Skin of body (tissue), 2 donors: ENCODE measurements around the gene REL. TPM values are rescaled to one million over a fixed set of nuclear protein-coding genes. Genes with fewer than 3 reads are reported as not detected.
"Not testable (repeated sequence)": the region's sequence is repeated elsewhere in the genome, so short reads cannot be mapped to it uniquely, and the experiment has no call there.

ENCODE experiments used
- DNase-seq: peaks from one replicate; lab custom pipeline; 2025; lab: John Stamatoyannopoulos, UW
- total RNA-seq: library from RNA; depleted of rRNA; stranded (reverse); fragments of >200 nt; gene quantifications from one replicate; pipeline ENCODE4 v1.2.3, GENCODE V29; 2014

Gene REL
- total RNA-seq: 28.7 TPM

DNA sequence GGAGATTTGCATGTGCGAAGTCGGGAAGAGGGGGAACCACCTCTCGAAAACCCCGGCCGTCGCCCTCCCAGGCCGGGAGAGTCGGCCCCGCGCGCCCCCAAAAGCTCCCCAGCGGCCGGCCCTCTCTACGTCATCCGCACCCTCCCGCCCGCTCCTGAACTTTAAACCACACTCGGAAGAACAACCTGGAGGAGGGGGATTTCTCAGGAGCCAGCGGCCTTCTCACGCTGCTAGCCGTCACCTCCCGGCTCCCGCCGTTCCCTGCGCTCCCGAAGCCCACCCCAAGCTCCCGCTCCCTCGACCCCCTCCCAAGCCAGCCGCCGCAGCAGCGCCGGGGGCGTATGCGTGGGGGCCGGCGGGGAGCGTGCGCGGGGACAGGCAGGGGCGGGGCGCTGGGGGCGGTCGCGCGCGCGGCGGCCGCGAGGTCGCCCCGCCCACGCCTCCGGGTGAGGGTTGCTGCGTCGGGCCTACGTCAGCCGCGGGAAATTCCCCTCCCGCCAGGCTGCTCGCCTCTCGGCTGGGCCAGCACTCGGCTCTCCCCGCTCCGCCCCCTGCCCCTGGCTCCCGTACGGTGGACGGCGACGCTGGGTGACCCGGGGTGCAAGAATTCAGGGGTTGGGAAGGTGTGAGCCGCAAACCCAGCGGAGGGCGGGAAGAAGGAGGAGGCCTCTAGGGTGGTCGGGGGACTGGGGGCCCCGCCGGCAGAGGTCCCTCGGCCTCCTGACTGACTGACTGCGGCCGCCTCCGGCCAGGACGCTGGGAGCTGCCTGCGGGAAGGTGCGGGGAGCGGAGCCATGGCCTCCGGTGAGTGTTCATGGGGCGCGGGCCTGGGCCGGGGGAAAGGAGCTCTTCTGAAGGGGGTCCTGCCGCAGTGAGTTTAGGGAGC lies at the start of gene REL:
REL (plus strand) TSS at position 528 of the 886 bp plus-strand sequence; CDS start at position 795, 267 bp downstream.
- peak; percentile 89 for DNase-seq

DNA sequence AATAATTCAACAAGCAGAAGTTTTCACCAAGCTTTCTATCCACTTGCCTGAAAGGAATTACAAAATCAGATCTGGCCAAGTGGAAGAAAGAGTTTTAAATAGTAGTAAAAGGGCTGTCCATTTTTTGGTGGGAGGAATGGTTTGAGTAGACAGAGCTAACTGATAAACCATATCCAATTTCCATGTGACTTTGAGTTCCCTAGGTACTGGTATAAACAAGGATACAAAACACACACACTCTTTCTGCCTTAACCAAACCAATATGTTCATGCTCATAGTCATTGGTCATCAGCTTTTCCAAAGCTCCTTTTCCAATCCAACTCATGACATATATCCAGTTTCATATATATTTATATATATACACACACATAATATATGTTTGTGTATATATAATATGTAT lies 49.5 kb upstream of the REL start:
- no peak for DNase-seq

DNA sequence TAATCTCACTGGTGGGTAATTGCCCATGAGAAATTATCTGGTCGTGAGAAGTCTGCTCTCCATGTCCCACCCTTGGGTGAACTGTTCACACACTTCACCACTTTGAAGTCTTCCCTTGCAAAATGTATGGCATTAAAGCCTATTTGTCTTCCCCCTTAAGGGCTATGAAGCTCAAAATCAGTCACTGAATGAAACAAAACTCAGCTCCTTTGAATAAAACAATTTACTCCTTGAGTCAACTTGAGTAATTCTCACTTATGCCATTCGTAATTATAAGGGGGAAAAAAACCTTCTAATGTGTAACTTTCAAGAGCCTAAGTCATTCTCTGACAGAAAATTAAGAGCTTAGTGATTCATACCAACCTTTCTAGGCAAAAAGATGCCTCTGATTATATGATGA lies 48.8 kb upstream of the REL start:
- no peak for DNase-seq

DNA sequence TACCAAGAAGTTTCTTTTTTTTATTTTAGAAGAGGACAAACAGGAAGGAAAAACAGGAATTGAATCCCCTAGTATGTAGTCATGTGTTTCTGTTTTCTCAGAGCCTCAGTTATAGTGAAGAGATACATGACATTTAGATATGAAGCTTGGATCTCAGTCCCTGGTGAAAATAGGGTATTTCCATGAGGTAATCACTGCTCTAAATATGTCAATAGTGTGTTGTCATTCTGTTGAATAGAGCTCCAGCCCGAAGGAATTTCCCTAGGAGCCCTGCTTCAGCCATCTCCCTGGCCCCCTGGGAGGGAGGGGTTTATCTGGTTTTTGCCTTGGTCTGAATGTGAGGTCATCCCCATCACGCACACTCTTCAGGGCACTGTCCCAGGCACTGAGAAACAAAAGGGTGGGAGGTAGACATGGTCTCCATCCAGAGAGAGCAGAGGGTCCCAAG lies 47.1 kb upstream of the REL start:
- no peak for DNase-seq

DNA sequence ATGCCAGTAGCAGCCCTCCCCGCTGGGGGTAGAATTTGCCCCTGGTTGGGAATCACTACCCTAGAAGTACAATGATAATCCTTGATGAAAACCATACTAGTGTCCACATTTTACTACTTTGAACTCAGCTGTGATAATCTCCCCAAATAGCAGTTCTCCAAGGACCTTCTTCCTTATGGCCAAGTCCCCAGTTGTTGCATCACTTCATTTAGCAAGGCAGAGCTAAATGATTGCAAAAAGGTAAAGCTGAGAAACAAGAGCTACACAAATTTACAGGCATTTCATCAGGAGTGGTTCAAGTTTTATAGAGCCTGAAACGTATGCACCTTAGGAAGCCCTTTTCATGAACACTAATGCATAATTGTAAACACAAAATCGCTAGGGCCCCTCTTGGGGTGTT lies 44.9 kb upstream of the REL start:
- DNase-seq: no peak

DNA sequence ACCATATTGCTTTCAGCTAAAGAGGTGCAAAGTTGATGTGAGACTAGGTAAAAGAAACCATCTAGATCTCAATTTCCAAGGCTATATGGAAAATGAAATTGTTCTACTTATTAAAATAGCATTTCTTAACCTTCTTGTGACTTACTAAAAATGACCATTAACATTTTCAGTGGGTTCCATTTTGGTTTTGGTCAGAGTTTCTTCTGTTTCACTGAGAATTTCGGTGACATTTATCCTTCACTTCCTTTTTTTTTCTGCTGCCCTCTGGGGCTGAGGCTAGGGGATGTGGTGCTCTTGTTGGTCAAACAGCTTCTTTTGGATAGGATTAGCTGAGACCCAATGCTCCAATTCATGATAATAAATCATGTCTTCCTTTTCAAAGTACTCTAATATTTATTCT lies 44.3 kb upstream of the REL start:
- no peak for DNase-seq

DNA sequence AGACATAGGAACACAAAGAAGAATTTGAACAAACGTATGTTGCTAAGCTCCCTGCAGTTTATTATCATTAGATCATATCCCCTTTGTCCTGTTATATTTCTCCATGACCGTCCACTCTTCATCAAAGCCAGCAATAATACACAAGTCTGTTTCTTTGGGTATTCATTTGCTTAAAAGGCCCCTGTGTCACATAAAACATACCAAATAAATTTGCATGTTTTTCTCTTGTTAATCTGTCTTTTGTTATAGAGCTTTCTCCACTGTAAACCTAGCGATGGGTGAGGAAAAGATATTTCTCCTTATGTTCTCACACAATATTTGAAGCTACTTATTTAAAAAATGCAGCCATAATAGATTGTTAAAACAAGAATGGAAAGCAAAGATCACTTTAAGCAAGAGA lies 42.9 kb upstream of the REL start:
- DNase-seq: no peak

DNA sequence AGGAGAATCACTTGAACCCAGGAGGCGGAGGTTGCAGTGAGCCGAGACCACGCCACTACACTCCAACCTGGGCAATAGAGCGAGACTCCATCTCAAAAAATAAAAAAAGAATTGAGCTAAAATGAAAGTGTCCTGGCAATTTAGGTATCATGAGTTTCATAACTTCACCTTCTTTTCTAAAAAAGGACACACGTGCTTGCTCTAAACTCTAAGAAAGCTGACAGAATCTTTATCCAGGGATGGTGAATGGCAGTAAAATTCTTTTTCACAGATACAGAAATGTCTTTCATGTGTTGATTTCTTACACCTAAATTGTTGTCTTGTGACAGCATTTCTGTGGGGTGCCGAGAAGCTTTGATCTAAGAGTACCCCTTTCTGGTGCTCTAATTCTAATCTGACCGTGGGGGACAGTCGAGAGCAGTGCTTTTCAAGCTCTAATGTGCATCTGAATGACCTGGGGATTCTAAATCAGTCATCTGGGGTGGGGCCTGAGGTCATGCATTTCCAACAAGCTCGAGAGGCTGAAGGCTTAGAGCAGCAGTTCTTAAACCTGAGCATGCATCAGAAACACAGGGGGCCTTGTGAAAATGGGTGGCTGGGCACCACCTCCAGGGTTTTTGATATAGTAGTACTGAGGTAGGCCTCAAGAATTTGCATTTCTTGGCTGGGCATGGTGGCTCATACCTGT lies 42.1 kb upstream of the REL start:
- no peak for DNase-seq

DNA sequence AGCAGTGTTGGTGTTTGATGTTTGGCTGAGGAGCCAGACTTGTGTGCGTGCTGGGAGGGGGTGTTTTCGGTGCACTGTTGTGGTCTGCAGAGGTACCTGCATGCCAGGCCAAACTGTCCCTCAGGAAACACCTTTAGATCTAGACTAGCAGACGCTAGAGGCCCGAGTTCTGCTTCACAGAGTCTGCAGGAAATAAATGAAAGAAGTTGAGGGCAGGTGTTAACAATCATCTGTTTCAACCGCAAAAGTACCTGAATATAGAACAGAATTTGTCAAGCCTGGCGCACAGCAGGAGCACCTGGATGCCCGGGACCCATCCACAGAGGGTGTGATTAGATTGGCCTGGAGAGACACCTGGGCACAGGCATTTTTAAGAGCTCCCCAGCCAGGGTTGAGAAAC lies 40.5 kb upstream of the REL start:
- no peak for DNase-seq

DNA sequence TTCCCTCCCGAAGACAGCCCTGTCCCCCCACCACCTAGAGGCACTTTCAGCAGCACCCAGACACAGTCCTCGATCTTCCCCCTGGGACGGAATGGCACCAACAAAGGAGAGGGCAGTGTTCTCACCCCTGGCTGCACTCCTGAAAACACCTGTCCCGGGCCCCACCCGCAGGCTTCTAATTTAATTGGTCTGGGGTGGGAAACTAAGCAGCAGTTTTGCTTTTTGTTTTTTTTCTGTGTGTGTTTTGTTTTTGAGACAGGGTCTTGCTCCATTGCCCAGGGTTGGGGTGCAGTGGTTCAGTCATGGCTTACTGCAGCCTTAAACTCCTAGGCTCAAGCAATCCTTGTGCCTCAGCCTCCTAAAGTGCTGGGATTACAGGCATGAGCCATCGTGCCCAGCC lies 38.4 kb upstream of the REL start:
- no peak for DNase-seq

DNA sequence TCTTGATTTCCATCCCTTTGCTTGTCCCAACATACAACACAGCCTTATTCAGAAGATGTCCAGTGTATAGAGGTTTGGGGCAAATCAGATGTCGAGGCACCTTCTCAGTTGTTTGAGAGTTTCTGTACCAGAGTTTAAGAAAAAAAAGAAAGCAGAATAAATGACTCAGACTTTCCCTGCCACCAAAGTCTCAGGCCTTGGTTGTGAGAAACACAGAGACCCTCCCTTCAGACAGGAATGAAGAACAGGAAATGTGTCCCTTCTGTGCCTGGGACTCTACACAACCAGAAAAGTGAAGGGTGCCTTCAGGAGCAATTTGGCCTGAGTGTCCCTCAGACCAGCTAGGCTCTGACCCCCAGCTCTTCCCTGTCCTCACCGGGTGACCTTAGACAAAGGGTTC lies 37.3 kb upstream of the REL start:
- DNase-seq: no peak

DNA sequence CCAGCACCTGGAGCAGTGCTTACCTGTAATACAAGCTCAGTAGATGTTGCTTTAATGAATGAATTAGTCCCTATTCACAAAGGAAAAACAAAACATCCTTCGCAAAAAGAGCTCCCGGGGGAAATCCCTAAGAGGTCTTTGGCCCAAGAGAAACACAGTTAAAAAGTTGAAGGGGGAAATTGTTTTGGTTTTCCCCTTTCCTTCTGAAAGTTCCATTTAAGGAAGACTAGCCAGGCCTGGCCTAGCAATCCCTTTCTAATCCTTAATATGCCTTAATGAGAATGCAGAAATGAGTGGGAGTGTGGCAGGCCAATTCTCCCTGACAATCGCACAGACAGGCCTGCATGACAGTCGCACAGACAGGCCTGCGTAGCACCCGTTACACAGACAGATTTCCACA lies 33.5 kb upstream of the REL start:
- DNase-seq: no peak

DNA sequence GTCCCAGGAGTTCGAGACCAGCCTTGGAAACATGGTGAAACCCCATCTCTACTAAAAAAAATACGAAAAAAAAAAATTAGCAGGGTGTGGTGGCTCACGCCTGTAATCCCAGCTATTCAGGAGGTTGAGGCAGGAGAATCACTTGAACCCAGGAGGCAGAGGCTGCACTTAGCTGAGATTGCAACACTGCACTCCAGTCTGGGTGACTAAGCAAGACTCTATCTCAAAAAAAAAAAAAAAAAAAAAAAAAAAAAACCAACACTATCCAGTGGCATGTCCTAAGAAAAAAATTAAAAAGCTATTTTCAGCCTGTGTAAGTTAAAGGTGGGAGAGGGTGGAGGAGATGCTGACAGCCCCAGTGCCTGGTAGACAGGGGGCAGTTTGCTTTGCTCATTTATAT lies 32.2 kb upstream of the REL start:
- no peak for DNase-seq

DNA sequence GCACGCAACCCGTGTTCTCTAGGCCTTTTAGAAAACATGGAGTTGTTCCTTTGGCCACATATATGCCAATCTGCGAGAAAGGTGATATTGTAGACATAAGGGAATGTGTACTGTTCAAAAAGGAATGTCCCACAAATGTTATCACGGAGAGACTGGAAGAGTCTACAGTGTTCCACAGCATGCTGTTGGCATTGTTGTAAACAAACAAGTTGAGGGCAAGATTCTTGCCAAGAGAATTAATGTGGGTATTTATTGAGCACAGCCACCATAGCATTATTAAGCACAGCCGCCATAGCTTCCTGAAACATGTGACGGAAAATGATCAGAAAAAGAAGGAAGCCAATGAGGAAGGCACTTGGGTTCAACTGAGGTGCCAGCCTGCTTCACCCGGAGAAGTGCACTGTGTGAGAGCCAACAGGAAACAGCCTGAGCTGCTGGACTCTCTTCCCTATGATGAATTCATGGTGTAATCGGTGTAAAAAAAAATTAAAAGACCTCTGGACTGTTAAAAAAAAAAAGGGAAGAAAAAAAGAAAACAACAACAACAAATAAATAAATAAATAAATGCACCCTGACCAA lies 29.0 kb upstream of the REL start:
- no peak for DNase-seq

DNA sequence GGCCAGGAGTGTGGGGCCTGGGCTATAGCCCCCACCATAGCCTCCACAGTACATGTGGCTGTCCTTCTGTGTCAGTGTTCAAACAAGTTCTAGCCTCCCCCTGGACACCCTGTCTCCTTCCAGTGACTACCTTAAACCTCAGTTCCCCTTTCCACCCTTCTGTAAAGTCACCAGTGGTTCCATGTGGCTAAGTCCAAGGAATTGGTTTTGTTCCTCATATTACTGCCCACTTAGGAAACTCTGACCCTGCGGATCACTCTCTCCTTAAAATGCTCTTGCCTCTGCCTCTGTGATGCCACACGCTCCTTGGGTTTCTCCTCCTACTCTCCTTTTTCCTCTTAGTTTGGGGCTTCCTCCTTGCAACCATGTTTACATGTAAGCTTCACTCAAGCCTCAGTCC lies 27.8 kb upstream of the REL start:
- DNase-seq: no peak

DNA sequence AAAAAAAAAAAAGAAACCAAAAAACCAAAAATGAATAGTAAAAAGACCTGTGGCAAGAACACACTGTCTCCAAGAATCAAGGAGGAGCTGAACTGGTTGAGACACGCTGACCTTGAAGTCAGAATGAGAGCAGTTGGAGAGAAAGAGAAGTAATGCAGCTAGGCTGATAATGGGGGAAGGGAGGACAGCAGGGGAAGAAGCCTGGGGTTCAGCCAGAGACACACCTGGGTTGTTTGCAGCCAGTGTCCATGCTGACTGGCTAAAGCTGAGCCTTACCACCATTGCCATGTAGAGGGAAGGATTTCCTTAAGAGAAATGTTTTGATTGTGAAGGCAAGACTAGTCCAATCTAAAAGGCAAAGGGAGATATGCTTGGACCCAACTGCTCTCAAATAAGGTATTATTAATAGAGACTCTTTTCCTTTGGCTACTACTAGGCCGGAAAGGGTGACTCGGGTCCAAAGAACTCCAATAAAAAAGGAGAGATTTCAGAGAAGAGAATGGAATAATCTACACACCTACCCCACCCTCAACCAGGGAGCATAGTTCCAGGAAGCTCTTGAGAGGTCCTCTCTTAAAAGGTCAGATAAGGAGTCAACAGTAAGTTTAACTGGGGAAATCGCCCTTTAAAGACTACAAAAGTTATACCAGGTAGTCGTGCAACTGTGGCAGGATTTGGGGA lies 25.2 kb upstream of the REL start:
- DNase-seq: no peak

DNA sequence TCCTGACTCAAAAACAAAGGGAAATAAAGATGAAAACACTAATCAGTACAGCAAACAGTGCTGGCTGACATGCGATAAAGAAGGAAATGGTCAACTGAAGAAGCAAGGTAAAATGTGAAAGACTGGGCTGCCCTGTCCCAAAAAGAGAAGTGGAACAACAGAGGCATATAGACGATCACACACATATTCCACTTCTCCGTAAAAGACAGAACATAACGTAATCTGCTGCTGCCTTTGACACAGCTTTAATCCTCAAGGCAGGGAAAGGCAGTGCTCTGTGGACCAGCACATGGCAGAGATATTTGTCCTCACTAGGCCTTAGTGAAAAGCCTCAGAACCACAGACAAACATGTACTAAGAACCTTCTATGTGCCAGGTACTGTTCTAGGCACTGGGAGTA lies 24.3 kb upstream of the REL start:
- no peak for DNase-seq

DNA sequence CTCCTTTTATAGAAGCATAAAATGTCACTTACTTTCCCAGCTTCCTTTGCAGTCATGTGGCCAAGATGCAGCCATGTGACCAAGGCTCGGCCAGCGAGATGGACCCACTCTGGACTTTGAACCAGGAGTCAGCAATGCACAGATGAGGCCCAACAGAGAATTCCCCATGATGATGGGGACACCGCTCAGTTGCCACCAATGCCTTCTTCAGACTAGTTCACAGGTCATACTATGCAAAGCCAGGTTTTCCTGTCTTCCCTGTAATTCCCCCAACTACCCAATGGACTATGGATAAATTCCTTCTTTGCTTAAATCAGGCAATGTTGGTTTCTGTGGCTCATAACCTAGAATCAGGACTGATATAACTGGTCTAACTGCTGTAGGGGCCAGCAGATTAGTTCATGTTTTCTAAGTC lies 22.5 kb upstream of the REL start:
- no peak for DNase-seq

DNA sequence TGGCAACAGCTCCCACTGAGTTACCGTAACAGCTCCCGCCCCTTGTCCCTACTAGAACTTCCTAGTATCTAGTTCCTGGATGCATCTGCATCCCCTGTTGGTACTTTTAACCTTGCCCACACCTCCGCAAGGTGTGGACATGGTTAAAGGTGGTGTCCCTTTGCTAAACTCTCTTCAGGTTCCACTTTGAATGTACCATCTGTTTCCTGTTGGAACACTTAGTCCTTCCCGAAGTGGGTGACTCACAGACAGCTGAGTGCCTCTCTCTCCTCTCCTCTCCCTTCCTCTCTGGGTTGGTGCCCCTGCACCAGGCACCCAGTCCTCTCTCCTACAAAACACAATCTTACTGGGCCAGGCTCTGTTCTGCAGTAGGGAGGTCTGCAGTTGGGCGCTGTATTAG lies 19.6 kb upstream of the REL start:
- DNase-seq: no peak

DNA sequence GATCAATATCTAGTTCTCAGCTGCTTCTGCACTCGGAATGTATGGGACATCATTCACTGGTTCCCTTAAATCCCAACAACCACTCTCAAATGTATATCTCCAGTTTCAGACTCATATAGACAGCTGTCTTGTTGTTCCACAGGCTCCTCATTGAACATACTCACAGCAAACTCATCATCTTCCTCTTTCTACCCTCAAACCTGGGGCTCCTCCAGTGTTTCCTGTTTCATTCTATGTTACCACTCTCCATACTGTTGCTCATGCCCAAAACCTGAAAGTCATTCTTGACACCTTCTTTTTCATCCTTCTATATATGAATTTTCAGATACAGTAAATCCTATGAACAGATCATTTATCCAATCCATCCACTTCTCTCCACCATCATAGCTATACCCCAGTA lies 18.7 kb upstream of the REL start:
- no peak for DNase-seq

DNA sequence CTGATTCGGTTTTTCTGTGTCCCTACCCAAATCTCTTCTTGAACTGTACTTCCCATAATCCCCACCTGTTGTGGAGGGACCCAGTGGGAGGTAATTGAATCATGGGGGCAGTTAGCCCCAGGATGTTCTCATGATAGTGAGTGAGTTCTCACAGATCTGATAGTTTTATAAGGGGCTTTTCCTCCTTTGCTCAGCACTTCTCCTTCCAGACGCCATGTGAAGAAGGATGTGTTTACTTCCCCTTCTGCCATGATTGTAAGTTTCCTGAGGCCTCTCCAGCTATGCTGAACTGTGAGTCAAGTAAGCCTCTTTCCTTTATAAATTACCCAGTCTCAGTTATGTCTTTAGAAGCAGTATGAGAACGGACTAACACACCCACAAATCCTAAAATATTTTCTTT lies 16.0 kb upstream of the REL start:
- not testable (repeated sequence) for DNase-seq

DNA sequence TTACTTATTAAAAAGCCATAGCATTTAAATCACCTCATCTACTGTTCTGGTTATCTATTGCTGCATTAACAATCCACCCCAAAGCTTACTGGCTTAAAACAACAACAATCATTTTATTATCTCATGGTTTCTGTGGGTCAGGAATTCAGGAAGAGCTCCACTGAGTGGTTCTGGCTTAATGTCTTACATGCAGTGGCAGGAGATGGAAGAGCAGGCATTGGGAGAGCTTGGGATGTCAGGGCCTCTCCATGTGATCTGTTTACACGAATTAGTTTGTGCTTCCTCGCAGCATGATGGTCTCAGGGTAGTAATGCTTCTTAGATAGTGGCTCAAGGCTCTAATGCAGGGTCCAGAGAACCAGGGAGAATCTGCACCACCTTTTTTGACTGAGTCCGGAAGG lies 14.4 kb upstream of the REL start:
- no peak for DNase-seq
